ENCODE results near the gene COL18A1.

Gene COL18A1

GRCh38 chr21:45490049-45490731, 85.2 kb downstream of the COL18A1 start:
- DNase-seq (ENCODE audit: extremely low read depth, low read depth), result no peak
- TF ChIP-seq CTCF (IDR thresholded peaks at IDR 0.05; ENCODE audit: low read depth, low read length), result no peak

- no peak for TF ChIP-seq CTCF (IDR thresholded peaks at IDR 0.05; ENCODE audit: low read depth, low read length)
- no peak for DNase-seq (ENCODE audit: extremely low read depth, low read depth)
These were observed 86.1 kb downstream of the COL18A1 start for GRCh38 chr21:45491056-45491455.

- DNase-seq (ENCODE audit: extremely low read depth, low read depth), result no peak
- TF ChIP-seq CTCF (IDR thresholded peaks at IDR 0.05; ENCODE audit: low read depth, low read length), result no peak
These were observed 86.7 kb downstream of the COL18A1 start for GRCh38 chr21:45491623-45492022.

GRCh38 chr21:45492765-45493164, 87.8 kb downstream of the COL18A1 start:
- DNase-seq (ENCODE audit: extremely low read depth, low read depth), result no peak
- no peak for TF ChIP-seq CTCF (IDR thresholded peaks at IDR 0.05; ENCODE audit: low read depth, low read length)

- TF ChIP-seq CTCF (IDR thresholded peaks at IDR 0.05; ENCODE audit: low read depth, low read length), result no peak
- no peak for DNase-seq (ENCODE audit: extremely low read depth, low read depth)
These were observed 88.5 kb downstream of the COL18A1 start for GRCh38 chr21:45493401-45494001.

GRCh38 chr21:45494135-45494850, 89.3 kb downstream of the COL18A1 start:
- no peak for DNase-seq (ENCODE audit: extremely low read depth, low read depth)
- no peak for TF ChIP-seq CTCF (IDR thresholded peaks at IDR 0.05; ENCODE audit: low read depth, low read length)
